CMK (cell line): Measurements from ENCODE around the gene DAB2IP.

ENCODE experiments used
- DNase-seq: peaks from one replicate; pipeline ENCODE4 v3.0.0-alpha.2; 2010; ENCODE audit warnings: low read depth

DAB2IP gene

DNA sequence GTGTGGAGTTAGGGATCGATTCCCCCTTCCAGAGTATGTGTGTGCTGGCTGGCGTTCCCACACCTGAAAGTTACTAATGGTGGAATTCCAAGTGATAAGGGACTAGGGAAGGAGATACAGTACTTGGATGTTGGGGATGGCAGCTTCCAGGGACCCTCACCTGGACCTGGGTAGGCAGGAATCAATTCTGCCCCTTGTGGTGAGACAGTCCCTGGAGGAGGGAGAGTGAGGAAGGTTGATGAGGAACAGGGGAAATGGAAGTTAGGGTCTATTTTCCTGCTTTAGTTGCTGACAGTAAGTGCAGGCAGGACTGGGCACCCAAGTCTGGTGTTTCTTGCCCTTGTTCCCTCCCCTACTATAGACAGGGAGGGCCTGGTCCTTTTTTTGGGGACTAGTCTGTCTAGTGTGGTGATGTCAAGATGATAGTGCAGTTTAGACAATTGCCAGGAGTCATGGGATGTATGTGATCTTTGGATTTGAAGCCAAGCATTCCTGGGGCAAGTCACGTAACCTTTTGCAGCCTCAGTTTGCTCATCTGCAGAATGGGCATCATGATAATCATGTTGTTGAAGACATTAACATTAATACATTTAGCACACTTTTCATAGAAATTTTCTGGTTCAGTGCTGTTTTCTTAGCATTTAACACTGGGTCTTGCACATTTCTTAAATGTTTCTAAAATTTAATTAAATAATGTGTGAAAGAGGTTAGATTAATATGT lies 51.7 kb downstream of the DAB2IP start:
- DNase-seq, result no peak

DNA sequence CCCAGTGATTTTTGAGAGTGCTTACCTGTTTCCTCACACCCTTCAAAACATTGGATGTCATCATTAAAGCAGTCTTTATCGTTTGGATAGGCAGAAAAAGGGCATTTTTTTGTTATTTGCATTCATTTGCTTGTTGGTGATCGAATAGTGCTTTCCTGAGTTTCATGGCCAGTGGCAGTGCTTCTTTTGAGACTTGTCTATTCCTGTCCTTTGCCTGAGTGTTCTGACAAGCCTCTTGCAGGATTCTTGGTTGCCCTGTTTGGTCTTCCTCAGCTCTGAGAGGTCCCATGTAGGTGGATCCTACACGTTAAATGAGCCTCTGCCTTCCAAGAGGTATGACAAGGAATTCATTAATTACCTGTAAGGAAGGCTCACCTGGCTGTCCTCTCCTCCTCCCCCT lies 52.8 kb downstream of the DAB2IP start:
- DNase-seq, result no peak

DNA sequence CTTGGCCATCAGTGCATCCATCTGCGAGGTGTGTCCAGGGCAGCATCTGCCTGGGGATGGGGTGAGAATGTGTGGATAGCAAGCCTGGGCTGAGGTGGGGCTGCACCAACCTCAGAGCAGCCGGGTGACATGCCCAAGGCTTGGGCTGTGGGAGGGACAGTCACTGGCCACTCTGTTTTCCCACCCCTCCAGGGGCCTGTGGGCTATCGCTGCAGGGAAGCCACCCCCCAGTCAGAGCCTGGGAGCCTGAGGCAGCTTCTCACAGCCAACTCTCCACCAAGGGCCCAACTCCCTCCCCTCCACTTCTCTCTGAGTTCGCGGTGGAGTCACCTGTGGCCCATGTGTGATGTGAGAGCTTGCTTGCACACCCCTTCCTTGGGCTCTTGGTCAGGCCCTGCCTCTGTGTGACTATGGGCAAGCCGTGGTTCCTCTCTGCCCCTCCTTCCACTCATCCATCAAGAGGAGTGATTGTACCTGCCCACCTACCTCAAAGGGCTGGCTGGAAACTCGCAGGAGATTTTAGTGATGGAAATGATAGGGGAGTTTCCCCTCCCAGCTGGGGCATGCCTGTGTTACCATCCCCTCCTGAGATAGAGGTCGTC lies 54.8 kb downstream of the DAB2IP start:
- no peak for DNase-seq

DNA sequence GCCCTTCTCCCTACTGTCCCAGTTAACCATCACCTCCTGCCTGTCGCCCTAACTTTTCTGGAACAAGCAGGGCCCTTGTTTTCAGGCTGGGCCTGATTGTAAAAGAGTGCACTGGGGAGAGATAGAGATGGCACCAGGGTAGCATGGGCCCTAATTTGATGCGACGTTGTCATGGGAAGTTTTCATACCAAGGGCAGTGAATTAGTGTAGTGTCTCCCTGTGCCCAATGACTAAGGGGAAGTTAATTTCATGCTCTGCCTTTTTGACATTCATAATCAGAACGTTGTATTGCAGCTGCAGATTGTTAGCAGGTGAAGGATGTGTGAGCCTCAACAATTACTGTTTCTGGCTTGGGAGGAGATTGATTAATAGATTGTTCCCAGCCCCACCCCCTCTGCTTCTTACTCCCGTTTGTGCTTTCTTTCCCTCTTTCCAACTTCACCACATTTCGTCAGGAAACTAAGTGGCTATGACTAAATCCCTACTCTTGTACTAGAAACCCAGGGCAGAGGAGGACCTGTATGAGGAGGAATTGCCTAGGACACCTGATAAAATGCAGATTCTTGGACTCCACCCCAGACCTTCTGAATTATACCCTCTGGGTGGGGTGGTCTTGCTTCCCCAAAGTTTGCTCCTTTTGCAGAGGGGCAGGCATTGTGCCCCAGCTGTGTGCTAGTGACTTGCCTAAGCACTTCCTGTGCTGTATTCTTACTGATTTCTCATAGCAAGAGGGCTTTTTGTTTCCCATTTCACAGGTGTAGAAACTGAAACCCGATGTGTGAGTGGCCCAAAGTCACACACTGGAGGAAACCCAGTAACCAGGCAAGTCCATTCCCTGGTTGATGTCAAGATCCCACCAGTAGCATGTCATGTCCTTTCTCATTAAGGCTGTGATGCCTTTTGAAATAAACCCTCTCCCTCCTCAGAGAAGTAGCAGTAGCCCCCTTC lies 56.3 kb downstream of the DAB2IP start:
- DNase-seq, result no peak

DNA sequence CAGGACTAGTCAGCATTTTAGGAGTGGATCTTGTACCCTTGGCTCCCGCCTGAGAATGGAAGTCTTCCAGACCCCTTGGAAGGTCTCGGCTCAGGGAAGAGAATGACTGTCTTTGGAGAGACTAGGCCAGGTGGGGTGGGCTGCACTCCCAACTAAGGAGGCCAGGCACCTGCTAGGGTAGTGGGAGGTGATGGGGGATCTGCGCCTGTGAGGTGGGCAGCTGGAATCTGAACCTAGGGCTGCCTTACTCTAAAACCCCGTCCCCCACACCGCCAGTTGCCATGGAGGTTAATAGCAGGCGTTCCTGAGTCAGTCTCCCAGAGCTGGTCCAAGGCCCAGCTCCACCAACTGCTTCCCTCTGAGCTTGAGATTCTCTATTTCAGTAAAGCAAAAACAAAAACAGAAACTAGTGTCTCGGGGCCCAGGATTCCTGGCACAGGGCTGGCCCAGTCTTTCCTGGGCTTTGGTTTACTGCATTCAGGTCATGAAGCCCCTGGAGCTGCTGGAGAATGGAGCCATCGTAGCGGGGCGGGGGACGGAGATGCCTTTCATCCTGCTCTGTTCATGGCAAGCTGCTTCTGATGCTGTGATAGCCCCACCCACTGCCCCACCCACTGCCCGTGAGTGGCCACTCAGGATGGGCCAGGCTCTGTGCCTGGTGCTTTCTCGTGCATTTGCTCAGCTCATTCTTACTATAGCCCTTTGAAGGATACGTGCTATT lies 57.5 kb downstream of the DAB2IP start:
- DNase-seq, result no peak

DNA sequence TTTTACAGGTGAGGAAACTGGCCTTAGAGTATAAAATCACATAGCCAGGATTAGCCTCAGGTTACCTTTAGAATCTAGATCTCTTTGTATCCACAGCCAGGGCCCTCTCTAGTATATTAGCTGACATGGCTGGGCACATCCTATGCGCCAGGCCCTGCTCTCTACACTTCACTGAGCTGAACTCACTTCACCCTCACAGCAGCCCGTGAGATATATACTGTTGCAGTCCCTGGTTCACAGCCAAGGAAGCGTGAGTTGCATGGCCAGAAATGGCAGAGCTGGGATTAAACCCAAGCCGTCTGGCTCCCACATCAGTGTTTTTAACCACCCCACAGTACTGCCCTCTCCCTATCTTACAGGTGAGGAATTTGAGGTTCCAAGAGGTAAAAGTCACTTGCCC lies 58.4 kb downstream of the DAB2IP start:
- DNase-seq, result no peak

DNA sequence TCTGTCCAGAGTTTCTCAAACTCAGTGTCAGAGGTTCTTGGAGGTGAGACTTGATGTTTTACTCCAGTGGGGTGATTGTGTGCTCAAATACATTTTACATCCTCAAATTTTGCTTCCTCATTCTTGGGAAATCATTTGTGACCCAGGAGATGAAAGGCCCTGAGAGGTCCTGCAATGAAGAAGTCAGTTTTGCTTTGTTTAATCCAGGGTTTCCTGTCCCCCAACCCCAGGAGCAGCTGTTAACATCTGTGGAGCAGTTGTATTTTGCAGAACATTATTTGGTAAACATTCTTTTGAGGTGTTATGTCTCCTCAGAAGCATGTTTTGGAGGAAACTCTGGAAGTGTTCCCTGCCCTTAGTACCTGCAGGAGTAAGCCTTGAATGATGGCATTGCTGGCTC lies 59.8 kb downstream of the DAB2IP start:
- no peak for DNase-seq

DNA sequence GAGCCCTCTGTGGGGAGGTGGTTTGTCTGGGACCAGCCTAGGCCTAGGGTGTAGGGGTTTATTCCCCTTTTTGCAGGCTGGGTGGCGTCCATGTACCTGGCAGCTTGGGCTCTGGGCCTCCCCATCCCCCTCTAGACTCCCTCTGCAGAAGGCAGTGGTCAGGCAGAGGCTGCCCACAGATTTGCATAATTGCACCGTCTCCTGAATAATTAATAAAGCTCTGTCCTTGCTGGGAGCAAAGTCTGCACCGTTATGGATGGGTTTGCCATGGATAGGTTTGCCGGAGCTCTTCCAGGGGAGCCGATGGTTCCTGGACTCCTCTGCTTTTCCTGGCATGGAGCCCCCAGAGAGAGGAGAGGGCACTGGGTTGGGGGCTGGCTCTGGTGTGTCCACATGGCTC lies 60.4 kb downstream of the DAB2IP start:
- DNase-seq, result no peak

DNA sequence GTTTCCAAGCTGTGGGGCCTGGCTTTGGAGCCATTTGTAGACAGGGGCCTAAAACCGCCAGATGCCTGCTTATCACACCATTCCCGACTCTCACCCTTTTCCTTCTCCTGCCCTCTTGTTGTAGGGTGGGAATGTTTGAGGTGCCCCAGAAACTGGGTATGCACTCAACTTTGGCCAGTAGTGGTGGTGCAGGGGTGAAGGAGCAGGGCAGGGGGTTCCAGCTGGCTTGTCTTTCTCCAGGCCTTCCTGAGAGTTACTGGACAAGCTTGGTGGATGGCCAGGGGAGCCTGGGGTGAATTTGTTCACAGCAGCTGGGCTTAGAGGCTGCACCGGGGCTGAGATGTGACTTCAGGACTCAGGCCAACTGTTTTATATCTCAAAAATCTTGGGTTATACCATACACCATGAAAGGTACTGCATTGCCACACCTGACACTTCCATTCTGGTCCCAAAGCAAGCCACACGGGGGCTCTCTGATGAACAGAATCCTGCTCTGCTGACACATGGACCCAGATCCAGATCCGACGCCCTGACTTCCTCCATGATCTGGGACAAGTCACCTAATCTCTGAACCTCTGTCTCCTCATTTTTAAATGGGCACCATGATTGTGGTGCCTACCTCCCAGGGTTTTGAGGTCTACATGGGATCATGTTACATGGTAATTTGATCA lies 62.1 kb downstream of the DAB2IP start:
- no peak for DNase-seq

DNA sequence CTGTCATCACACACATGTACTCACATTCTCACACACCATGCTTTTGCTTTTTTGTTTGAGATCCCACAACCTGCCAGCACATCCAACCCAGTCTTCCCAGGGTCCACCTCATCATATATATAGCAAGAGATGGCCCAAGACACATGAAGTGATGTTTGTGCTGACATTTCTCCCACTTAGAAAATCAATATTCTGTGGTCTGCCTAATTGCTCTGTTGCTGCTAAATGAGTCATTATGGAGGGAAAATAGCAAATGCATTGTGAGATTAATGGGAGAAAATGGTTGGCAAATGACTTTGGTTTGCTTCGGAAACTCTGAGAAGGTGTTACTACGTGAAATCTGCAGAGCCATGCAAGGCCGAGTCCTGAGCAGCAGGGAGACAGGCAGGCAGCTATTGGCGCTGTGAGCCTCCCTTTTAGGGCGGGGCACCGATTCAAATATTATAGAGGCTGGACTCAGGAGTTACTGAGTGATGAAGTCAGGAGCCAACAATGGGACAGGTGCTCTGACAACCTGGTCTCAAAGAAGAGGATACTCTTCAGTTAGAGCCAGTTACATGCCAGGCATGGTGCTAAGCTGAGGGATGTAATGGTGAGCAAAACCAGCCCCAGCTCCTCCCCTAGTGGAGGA lies 62.8 kb downstream of the DAB2IP start:
- no peak for DNase-seq

DNA sequence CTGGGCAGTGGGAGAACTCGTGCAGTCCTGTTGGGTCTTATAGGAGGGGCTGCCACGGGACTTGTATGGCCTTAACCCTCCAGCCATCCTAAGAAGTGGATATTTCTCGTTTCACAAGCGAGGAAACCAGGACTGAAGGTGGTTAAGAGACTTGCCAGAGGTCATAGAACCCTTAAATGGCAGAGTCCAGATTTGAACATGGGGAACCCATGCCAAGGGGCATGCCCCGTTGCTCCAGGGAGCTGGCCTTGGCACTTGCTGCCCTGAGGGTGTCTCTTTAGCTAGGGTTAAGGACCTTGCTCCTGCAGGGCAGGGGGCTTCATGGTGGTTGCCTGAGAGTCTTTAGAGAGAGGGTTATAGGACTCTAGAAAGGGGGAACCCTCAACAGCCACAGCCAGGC lies 63.4 kb downstream of the DAB2IP start:
- no peak for DNase-seq

DNA sequence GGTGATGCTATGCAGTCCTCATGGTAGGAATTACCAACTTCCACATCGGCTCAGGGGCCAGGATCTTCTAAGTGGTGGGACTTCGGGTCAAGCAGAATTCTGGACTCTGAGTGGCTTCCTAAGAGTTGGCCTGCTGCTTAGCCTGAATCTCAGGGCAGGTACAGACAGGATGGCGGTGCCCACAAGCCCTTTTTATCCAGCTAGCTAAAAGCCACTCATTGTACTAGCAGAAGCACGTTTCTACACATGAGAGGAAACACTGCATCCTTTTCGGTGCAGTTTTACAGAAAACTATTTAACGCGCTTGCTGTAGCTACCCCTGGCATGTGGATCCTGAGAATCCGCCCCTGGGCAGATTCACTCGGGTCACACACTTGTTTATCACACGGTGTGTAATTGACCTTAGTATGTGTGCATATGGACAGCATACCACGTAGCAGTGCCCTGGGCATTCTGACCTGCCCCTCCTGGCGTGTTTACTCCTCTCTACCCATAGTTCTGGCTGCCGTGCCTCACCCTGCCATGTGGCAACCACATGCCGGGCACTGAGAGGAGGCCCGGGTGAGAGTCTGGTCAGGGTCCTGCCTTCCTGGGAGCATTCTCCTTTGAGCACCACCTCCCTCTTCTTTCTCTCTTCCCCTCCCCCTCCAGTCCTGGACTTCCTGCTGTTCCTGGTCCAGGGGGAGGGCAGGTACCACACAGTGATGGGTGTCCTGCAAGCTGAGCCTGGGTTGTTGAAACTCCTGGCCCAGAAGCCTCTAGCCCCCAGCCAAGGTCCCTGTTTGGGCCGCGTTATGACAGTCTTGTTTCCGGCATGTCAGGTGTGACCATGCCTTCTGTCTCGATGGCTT lies 65.9 kb downstream of the DAB2IP start:
- DNase-seq, result no peak

DNA sequence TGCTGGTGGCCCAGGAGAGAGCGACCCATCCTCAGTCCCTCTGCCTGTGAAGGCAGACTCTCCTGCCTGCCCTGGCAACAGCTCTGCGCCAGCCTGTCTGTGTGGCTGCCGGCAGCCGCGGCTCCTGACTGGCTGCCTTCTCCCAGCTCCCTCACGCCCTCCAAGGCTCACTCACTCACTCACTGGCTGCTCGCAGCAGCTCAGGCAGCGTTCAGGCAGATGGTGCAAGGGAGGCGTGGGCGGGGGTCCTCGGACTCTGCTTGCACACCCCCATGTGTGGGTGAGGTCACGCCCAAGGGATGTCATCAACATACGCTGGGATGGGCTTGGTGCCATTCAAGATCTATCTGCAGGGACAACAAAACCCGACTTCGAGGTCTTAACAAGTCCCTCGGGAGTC lies 66.7 kb downstream of the DAB2IP start:
- no peak for DNase-seq

DNA sequence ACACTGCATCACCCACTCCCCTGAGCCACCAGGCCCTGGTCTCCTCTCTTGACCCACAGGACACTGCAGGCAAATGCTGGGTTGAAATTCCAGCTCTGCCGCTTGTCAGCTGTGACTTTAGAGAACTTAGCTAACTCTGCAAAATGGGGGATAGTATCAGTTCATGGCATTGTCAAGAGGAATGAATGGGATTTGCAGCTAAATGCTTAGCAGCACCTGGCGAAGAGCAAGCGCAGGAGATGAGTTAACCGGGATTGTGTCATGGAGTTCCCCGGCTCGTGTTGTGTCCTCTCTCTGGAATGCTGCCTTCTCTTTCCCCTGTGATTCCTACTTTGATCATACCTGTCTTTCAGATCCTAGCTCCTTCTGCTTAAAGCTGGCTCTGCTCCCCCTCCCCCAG lies 67.1 kb downstream of the DAB2IP start:
- DNase-seq, result no peak

DNA sequence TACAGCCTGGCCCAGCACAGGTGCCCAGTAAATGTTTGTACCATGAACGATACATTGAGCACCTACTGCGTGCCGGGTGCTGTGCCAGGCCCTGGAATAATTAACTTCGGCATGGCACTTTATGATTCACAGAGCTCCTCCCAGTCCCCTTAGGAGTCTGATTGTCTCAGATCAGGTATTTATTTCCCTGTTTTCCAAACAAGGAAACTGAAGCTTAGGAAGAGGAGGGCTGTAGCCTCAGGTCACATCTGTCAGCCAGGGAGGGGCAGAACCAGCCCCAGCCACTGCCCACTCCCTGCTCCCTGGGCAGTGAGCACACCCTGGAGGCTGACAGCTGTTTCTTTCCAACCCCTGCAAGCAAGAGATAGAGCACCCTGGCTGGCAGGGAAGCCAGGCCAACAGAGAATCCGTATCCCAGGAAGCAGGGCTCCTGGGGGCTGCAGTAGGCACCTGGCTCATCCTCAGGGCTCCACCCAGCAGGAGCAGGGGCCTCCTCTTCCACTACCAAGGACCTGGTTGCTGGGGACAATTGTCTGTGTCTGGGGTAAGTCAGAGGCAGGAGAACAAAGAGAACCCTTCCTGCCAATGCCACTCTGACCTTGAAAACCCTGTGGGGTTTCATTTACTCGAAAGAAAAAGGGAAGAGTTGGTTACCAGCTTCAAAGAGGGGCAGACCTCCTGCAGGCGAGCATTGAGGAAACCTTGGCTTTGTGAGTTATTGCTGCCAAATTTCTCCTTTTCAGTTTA lies 69.0 kb downstream of the DAB2IP start:
- DNase-seq, result no peak

DNA sequence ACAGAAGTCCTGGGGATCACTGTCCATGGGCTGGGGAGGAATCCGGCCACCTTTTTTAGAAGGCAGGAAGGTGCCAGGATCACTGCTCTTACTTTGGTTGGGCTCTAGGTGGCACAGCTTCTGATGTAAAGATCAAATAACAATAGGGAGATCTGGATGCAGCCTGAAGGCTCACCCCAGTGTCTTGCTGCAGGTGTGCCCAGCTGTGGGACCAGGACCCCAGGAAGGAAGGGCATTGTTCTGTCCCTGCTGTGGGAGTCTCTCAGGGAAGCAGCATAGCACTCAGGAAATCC lies 69.6 kb downstream of the DAB2IP start:
- DNase-seq, result no peak

DNA sequence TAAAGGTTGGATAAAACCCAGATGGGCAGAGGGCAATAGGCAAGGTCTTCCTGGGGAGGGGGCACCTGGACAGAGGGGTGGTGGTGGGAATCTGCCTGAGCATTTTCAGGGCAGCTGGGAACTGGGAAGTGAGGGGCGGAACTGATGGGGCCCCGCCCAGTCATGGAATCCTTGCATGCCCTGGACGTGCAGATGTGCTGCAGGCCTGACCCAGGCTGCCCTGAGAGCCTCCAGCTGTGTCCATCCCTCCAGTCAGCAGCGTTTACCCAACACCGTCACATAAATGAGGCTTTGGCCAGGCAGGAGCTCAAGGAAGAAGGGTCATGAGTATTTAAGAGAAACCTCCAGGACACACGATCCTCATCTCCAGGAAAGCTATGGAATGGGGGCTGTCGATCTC lies 70.3 kb downstream of the DAB2IP start:
- DNase-seq, result no peak

DNA sequence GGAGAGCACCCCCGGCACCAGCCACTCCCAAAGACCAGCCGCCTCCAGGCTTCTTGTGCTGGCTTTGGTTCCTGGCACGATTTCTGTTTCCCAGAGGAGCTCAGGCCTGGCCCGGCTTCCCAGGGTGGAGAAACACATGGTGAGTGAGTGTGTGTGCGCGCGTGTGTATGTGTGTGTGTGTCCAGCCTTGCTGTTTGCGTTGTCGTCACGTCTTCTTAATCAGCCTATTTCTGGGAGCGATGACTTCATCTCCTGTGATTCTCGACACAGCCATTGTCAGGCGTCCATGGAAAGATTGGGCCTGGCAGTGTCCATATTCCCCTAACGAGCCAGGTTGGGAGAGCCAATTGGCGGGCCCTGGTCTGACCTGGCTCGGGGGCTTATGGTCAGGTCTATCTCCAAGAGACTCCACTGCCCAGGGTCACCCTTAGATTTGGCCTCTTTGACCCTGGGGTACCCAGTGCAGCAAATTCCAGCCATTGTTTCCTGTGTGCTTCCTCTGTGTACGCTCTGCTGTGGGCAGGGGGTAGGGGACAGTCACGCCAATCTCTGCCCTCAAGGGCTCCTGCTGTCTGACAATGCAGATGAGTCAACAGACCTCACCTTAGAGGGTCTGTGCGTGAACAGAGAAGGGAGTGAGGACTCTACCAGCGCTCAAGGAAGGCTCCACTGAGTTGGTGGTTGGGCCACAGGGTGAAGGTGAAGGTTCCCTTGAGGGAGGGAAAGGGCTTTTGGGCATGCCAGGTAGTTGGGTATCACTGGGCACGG lies 73.8 kb downstream of the DAB2IP start:
- DNase-seq, result no peak
